HL-60 (cell line): ENCODE results near the gene SLC1A5.

Experiments used
- GABPA ChIP-seq: IDR thresholded peaks from 2 replicates; pipeline ENCODE4 v1.6.1; 2012; ENCODE audit warnings: low read depth
- POLR2AphosphoS5 ChIP-seq: IDR thresholded peaks from 2 replicates; pipeline ENCODE4 v1.6.1; 2012; ENCODE audit warnings: low read depth
- TF ChIP-seq, protein P1 (sequence below): IDR thresholded peaks from one replicate; pipeline ENCODE4 v1.5.1; 2011; ENCODE audit warnings: low read length, control low read depth, inconsistent platforms; ENCODE audit not compliant: insufficient read depth
- TF ChIP-seq, protein P2 (sequence below): IDR thresholded peaks from 2 replicates; pipeline ENCODE4 v1.6.1; 2012; ENCODE audit warnings: low read depth; ENCODE audit not compliant: insufficient replicate concordance

DNA sequence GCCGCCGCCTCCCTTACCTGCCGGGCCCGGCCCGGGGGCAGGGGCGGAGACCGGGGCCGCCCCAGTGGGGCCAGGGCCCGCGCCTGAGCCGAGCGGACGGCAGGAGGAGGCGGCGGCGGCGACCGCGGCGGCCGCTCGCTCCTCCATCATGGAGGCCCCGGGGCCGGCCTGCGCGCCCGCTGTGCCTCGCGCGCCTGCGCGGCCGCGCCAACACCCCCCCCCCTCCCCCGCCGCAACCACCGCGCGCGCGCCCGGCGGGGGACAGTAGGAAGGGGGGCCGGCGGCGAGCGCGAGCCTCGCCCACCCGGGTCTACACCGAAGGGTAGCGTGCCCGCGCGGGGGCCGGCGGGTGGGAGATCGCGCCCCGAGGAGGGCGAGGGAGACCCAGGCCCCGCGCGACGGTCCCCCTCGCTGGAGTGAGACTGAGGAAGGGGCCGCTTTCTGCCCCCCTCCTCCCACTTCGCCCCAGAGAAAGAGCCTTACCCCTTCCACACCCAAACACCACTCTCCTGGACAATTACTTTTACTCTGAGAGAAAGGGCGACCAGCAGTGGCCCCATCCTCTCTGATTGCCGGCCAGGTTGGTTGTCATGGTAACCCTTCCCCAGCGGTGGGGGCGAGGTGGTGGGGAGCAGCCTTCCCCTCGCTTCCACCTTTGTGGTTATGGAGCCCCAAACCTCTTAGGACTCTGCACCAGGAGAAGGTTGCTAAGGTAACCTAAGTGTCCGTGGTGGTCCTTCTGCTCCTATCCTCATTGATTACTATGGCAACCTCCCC, 41.9 kb downstream of the SLC1A5 start, which contains the start of gene STRN4:
- TF ChIP-seq POLR2AphosphoS5, result no peak
- TF ChIP-seq, protein P1, sequence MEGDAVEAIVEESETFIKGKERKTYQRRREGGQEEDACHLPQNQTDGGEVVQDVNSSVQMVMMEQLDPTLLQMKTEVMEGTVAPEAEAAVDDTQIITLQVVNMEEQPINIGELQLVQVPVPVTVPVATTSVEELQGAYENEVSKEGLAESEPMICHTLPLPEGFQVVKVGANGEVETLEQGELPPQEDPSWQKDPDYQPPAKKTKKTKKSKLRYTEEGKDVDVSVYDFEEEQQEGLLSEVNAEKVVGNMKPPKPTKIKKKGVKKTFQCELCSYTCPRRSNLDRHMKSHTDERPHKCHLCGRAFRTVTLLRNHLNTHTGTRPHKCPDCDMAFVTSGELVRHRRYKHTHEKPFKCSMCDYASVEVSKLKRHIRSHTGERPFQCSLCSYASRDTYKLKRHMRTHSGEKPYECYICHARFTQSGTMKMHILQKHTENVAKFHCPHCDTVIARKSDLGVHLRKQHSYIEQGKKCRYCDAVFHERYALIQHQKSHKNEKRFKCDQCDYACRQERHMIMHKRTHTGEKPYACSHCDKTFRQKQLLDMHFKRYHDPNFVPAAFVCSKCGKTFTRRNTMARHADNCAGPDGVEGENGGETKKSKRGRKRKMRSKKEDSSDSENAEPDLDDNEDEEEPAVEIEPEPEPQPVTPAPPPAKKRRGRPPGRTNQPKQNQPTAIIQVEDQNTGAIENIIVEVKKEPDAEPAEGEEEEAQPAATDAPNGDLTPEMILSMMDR, result no peak
- TF ChIP-seq, protein P2, sequence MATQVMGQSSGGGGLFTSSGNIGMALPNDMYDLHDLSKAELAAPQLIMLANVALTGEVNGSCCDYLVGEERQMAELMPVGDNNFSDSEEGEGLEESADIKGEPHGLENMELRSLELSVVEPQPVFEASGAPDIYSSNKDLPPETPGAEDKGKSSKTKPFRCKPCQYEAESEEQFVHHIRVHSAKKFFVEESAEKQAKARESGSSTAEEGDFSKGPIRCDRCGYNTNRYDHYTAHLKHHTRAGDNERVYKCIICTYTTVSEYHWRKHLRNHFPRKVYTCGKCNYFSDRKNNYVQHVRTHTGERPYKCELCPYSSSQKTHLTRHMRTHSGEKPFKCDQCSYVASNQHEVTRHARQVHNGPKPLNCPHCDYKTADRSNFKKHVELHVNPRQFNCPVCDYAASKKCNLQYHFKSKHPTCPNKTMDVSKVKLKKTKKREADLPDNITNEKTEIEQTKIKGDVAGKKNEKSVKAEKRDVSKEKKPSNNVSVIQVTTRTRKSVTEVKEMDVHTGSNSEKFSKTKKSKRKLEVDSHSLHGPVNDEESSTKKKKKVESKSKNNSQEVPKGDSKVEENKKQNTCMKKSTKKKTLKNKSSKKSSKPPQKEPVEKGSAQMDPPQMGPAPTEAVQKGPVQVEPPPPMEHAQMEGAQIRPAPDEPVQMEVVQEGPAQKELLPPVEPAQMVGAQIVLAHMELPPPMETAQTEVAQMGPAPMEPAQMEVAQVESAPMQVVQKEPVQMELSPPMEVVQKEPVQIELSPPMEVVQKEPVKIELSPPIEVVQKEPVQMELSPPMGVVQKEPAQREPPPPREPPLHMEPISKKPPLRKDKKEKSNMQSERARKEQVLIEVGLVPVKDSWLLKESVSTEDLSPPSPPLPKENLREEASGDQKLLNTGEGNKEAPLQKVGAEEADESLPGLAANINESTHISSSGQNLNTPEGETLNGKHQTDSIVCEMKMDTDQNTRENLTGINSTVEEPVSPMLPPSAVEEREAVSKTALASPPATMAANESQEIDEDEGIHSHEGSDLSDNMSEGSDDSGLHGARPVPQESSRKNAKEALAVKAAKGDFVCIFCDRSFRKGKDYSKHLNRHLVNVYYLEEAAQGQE, result no peak
- TF ChIP-seq GABPA, result no peak
